ENCODE data around the gene RHO. TPM values are rescaled to one million over a fixed set of nuclear protein-coding genes. Genes with fewer than 3 reads are reported as not detected.

The RHO gene
- total and polyA plus RNA-seq, 2 experiments from 2014 or later, result not detected

DNA sequence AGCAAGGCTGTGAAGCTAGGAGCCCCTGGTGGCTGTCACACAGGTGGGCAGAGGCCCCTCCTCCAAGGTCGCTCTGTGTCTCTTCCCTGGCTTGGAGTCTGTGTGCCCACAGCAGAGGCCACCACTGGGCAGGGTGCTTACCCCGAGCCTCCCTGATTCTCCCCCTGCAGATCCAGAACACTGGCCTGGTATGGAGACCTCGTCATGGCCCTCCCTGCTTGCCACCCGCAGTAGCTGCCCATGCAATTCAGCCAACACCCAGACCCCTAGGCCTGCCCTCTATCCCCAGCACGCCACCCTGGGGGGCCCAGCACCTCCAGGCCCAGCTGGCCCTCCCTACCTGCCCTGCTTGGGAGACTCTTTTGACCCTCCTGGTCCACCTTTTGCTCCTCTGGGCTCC lies 5.5 kb upstream of the RHO start:
- TF ChIP-seq, protein P1, sequence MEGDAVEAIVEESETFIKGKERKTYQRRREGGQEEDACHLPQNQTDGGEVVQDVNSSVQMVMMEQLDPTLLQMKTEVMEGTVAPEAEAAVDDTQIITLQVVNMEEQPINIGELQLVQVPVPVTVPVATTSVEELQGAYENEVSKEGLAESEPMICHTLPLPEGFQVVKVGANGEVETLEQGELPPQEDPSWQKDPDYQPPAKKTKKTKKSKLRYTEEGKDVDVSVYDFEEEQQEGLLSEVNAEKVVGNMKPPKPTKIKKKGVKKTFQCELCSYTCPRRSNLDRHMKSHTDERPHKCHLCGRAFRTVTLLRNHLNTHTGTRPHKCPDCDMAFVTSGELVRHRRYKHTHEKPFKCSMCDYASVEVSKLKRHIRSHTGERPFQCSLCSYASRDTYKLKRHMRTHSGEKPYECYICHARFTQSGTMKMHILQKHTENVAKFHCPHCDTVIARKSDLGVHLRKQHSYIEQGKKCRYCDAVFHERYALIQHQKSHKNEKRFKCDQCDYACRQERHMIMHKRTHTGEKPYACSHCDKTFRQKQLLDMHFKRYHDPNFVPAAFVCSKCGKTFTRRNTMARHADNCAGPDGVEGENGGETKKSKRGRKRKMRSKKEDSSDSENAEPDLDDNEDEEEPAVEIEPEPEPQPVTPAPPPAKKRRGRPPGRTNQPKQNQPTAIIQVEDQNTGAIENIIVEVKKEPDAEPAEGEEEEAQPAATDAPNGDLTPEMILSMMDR (IDR thresholded peaks at IDR 0.05; ENCODE audit: low read depth, low read length), result no peak
- H3K4me3 ChIP-seq, result no peak overlapping the region
- no peak for DNase-seq (ENCODE audit: low read depth in 1 of 2, low spot score in 1 of 2)

GRCh38 chr3:129524081-129524480 lies 4.4 kb upstream of the RHO start:
- TF ChIP-seq, protein P1 (IDR thresholded peaks at IDR 0.05; ENCODE audit: low read depth, low read length), result no peak
- H3K27ac ChIP-seq, result no peak overlapping the region
- DNase-seq (ENCODE audit: low read depth in 1 of 2, low spot score in 1 of 2), result no peak

More for the DNA sequence above, 5.5 kb upstream of the RHO start:
- H3K4me1 ChIP-seq (ENCODE audit: low read depth), result no peaks in the 10 kb centered on the region
- H3K9me3 ChIP-seq (ENCODE audit: low read depth), result no peaks in the 10 kb centered on the region
- no peaks in the 10 kb centered on the region for H3K27me3 ChIP-seq
- no peak overlapping the region for H3K27ac ChIP-seq
- H3K36me3 ChIP-seq, result no peaks in the 10 kb centered on the region

DNA sequence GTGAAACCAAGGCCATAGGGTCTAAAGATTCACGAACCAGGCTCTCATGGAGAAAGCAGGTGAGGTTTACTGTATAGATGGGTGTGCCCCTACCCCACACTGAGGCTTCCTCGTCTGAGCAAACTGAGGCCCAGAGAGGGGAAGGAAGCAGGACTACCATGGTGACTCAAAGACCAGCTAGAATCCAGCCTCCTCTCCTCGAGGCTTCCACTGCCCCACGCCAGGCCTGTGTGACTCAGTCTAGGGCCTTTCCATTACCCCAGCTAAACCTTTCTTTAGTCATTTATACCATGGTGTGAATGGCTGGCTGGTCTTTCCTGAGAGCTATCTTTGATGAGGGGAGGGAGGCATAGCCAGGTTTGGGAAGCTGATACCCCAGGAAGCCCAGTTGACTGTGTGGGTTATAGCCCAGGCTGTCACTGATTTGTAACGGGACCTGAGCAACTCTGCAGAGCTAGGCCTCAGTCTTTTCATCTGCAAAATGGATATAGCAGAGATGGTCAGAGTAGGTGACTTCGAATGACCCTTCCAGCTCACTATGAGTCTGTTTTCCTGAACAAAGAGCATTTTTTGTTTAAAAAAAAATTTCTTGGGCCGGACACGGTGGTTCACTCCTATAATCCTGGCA lies 3.0 kb upstream of the RHO start:
- Histone ChIP-seq H3K4me1 (ENCODE audit: low read depth) (no peaks in the 10 kb centered on the region), H3K27ac (no peak overlapping the region), H3K9me3 (ENCODE audit: low read depth) (no peaks in the 10 kb centered on the region), H3K4me3 (no peak overlapping the region), H3K36me3 (no peaks in the 10 kb centered on the region), H3K27me3 (no peaks in the 10 kb centered on the region)
- DNase-seq (ENCODE audit: low read depth in 1 of 2, low spot score in 1 of 2), result peak in 1 of 2 donors; percentile 31
- TF ChIP-seq, protein P1 (IDR thresholded peaks at IDR 0.05; ENCODE audit: low read depth, low read length), result no peak

More at GRCh38 chr3:129524081-129524480, 4.4 kb upstream of the RHO start:
- no peaks in the 10 kb centered on the region for H3K27me3 ChIP-seq
- H3K4me1 ChIP-seq (ENCODE audit: low read depth), result no peaks in the 10 kb centered on the region
- H3K4me3 ChIP-seq, result no peak overlapping the region
- H3K9me3 ChIP-seq (ENCODE audit: low read depth), result no peaks in the 10 kb centered on the region
- H3K36me3 ChIP-seq, result no peaks in the 10 kb centered on the region

- Histone ChIP-seq H3K4me3 (no peak overlapping the region), H3K27me3 (no peaks in the 10 kb centered on the region), H3K9me3 (ENCODE audit: low read depth) (no peaks in the 10 kb centered on the region), H3K4me1 (ENCODE audit: low read depth) (no peaks in the 10 kb centered on the region), H3K27ac (no peak overlapping the region), H3K36me3 (no peaks in the 10 kb centered on the region)
- no peak for DNase-seq (ENCODE audit: low read depth in 1 of 2, low spot score in 1 of 2)
- TF ChIP-seq, protein P1 (IDR thresholded peaks at IDR 0.05; ENCODE audit: low read depth, low read length), result no peak
These were observed 2.1 kb upstream of the RHO start for GRCh38 chr3:129526121-129526900.

GRCh38 chr3:129527262-129527661 lies 1.2 kb upstream of the RHO start:
- TF ChIP-seq, protein P1 (IDR thresholded peaks at IDR 0.05; ENCODE audit: low read depth, low read length), result no peak
- Histone ChIP-seq H3K27ac (no peak overlapping the region), H3K36me3 (no peaks in the 10 kb centered on the region), H3K4me1 (ENCODE audit: low read depth) (no peaks in the 10 kb centered on the region), H3K9me3 (ENCODE audit: low read depth) (no peaks in the 10 kb centered on the region), H3K4me3 (no peak overlapping the region), H3K27me3 (no peaks in the 10 kb centered on the region)
- no peak for DNase-seq (ENCODE audit: low read depth in 1 of 2, low spot score in 1 of 2)

All from cardiac muscle cell (in vitro differentiated cells and primary cell).